ENCODE data around the gene OGFOD3.
A peak's percentile ranks its signal among the peaks of the same experiment; 100 is the strongest.
"Not testable (repeated sequence)": the region's sequence is repeated elsewhere in the genome, so short reads cannot be mapped to it uniquely, and the experiment has no call there.

Gene OGFOD3

DNA sequence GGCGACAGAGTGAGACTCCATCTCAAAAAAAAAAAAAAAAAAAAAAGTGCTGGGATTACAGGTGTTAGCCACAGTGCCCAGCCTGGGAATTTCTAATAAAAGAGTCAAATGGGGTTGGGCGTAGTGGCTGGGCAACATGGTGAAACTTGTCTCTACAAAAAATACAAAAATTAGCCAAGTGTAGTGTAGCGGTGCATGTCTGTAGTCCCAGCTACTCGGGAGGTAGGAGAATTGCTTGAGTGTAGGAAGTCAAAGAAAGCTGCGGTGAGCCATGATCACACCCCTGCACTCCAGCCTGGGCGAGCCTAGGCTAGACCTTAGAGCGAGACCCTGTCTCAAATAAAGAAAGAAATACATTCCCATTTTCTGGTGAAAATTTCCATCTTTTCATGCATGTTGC lies 49.2 kb downstream of the OGFOD3 start:
- TF ChIP-seq, protein P1, sequence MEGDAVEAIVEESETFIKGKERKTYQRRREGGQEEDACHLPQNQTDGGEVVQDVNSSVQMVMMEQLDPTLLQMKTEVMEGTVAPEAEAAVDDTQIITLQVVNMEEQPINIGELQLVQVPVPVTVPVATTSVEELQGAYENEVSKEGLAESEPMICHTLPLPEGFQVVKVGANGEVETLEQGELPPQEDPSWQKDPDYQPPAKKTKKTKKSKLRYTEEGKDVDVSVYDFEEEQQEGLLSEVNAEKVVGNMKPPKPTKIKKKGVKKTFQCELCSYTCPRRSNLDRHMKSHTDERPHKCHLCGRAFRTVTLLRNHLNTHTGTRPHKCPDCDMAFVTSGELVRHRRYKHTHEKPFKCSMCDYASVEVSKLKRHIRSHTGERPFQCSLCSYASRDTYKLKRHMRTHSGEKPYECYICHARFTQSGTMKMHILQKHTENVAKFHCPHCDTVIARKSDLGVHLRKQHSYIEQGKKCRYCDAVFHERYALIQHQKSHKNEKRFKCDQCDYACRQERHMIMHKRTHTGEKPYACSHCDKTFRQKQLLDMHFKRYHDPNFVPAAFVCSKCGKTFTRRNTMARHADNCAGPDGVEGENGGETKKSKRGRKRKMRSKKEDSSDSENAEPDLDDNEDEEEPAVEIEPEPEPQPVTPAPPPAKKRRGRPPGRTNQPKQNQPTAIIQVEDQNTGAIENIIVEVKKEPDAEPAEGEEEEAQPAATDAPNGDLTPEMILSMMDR (IDR thresholded peaks at IDR 0.05; ENCODE audit: insufficient read depth, missing control alignments), result no peak
- FAIRE-seq, result no peak

DNA sequence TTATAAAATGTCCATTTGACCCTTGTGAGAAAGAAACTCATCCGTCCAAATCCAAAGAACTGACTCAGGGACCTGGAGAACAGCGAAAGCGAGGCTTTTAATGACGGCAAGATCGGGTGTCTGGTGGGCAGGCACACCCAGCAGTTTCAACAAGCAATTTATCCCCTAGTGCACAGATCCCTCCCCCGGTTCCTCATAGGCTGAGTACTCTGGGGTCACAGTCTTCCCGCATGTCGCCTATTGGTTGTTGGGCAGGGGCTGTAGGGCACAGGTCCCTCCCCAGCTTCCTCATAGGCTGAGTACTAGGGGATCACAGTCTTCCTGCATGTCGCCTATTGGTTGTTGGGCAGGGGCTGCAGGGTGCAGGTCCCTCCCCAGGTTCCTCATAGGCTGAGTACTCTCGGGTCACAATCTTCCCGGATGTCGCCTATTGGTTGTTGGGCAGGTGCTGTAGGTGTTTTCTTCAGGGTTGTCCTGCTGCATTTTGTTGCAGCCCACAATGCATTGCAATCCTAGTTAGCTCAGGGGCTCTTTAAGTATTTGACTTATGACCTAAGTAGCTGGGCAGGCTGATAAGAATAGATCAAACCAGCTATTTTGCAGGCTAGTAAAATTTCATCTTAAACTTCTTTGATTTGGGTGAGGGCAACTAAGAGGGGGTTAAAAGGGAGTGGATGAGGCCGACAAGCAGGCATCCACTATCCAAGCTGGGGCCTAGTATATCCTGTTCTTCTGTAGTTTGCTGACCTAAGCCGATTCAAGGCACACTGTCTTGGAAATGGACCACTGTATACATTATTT lies 50.5 kb downstream of the OGFOD3 start:
- FAIRE-seq, result no peak
- TF ChIP-seq, protein P1 (IDR thresholded peaks at IDR 0.05; ENCODE audit: insufficient read depth, missing control alignments), result no peak
- no peak for DNase-seq (ENCODE audit: insufficient read length, low spot score)

More for the DNA sequence above, 49.2 kb downstream of the OGFOD3 start:
- no peak for DNase-seq (ENCODE audit: insufficient read length, low spot score)

DNA sequence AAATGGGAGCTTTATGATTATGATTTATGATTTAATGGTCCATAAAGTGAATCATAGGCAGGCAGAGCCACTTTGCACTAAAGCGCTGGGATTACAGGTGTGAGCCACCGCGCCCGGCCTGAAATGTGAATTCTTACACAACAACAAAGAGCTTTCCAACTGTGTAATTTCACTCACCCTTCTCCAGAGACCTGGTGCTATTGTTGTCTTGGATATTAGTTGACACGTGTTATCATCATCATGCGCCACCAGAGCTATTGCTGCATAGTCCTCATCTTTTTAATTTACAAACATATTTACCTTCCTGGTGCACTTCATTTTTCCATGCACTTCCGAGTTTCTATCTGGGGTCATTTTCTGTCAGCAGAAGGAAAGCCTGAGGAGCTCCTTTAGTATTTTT lies 51.6 kb downstream of the OGFOD3 start:
- DNase-seq (ENCODE audit: insufficient read length, low spot score) (no peak), FAIRE-seq (no peak)
- TF ChIP-seq, protein P1 (IDR thresholded peaks at IDR 0.05; ENCODE audit: insufficient read depth, missing control alignments), result no peak

DNA sequence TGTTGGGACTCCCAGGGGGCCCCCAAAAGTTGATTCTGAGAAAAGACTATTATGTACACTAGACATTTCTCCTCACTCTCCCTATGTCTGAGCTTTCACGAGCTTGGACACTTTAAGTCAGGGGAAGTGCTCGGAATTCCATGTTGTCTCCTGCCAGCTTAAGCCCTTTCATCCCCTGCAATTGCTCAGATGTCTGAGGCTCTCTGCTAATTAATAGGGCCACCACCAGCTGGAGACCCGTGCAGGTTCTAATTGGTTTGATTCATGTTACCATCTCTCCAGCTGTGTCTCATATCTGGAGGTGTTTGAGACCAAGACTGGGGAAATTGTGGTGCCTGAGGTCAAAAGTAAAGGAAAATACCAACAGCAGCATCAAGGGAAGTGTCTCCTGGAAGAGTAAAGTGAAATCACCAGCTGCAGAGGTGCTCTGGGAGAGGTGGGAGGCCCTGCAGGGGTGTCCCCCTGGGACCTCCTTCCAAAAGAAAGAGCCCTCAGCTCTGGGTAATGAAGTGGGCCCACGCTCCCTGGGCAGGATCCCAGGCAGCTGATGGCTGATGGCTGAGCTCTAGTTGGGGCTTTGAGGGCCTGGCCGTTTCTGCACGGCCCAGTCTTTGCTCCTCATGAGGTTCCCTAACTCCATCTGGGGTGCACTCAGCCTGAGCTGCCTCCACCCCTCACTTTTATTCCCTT lies 52.6 kb downstream of the OGFOD3 start:
- DNase-seq (ENCODE audit: insufficient read length, low spot score) (peak; percentile 61), FAIRE-seq (no peak)
- TF ChIP-seq, protein P1 (IDR thresholded peaks at IDR 0.05; ENCODE audit: insufficient read depth, missing control alignments), result no peak

DNA sequence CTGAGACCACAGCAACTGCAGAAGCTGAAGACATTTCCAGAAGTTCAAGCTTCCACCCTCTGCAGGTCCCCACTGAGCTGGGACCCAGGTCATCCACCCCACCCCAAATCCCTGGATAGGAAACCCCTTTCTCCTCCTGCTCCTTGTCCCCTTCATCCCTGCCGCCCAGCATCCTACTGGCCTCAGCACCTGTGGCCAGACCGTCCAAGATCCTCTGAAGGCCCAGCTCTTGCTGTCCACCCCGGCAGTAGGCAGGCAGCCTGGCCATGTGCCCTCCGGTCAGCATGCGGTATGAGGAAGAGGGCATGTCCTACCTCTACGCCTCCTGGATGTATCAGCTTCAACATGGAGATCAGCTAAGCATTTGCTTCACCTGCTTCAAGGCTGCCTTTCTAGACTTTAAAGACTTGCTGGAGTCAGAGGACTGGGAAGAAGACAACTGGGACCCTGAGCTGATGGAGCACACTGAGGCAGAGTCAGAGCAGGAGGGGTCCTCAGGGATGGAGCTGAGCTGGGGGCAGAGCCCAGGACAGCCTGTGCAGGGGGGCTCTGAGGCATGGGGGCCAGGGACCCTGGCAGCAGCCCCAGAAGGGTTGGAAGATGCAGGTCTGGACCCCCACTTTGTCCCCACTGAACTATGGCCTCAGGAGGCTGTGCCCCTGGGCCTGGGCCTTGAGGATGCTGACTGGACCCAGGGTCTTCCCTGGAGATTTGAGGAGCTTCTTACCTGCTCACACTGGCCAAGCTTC lies 56.3 kb downstream of the OGFOD3 start:
- DNase-seq (ENCODE audit: insufficient read length, low spot score) (no peak), FAIRE-seq (no peak)
- TF ChIP-seq, protein P1 (IDR thresholded peaks at IDR 0.05; ENCODE audit: insufficient read depth, missing control alignments), result no peak

DNA sequence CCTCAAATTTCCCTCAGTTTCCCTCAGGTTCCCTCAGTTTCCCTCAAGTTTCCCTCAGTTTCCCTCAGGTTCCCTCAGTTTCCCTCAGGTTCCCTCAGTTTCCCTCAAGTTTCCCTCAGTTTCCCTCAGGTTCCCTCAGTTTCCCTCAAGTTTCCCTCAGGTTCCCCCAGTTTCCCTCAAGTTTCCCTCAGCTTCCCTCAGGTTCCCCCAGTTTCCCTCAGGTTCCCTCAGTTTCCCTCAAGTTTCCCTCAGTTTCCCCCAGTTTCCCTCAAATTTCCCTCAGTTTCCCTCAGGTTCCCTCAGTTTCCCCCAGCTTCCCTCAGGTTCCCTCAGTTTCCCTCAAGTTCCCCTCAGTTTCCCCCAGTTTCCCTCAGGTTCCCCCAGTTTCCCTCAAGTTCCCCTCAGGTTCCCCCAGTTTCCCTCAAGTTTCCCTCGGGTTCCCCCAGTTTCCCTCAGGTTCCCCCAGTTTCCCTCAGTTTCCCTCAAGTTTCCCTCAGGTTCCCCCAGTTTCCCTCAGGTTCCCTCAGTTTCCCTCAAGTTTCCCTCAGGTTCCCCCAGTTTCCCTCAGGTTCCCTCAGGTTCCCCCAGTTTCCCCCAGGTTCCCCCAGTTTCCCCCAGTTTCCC lies 58.8 kb downstream of the OGFOD3 start:
- not testable (repeated sequence) for DNase-seq (ENCODE audit: insufficient read length, low spot score); FAIRE-seq

Data from D721Med (cell line).